DOHH2 (cell line): ENCODE data around the gene CDK6.

Experiments
- H3F3A ChIP-seq: fragments of 200-600 bp; sonication (generic), shearing (Covaris generic); 2 replicates; pipeline ENCODE4 v1.6.0; 2016; ENCODE audit warnings: antibody characterized with exemption, mild to moderate bottlenecking; ENCODE audit not compliant: control insufficient read depth, insufficient read depth
- H3K27ac ChIP-seq: fragments of 200-600 bp; sonication (generic); 2 replicates; pipeline ENCODE4 v1.5.1; 2014; ENCODE audit warnings: low read depth, mild to moderate bottlenecking, low read length, moderate library complexity
- H3K27me3 ChIP-seq: fragments of 200-600 bp; sonication (generic); 2 replicates; pipeline ENCODE4 v1.6.1; 2014; ENCODE audit warnings: mild to moderate bottlenecking, low read length, mixed read lengths; ENCODE audit not compliant: control insufficient read depth
- H3K36me3 ChIP-seq: fragments of 200-600 bp; sonication (generic); 2 replicates; pipeline ENCODE4 v1.6.1; 2014; ENCODE audit warnings: mild to moderate bottlenecking, low read length, moderate library complexity, mixed read lengths; ENCODE audit not compliant: control insufficient read depth
- H3K4me1 ChIP-seq: fragments of 200-600 bp; sonication (generic); 2 replicates; pipeline ENCODE4 v1.6.1; 2014; ENCODE audit warnings: mild to moderate bottlenecking, low read length, mixed read lengths; ENCODE audit not compliant: control insufficient read depth
- H3K4me2 ChIP-seq: fragments of 200-600 bp; sonication (generic); 2 replicates; pipeline ENCODE4 v1.6.0; 2014; ENCODE audit warnings: mild to moderate bottlenecking, low read length, moderate library complexity
- H3K4me3 ChIP-seq: fragments of 200-600 bp; sonication (generic); 2 replicates; pipeline ENCODE4 v1.5.1; 2014; ENCODE audit warnings: mild to moderate bottlenecking, low read length, mixed read lengths
- H3K79me2 ChIP-seq: fragments of 200-600 bp; sonication (generic); 2 replicates; pipeline ENCODE4 v1.6.1; 2014; ENCODE audit warnings: mild to moderate bottlenecking, low read length, mixed read lengths; ENCODE audit not compliant: control insufficient read depth
- H3K9me2 ChIP-seq: fragments of 200-600 bp; sonication (generic); replicated peaks from 2 replicates; pipeline ENCODE4 v1.6.1; 2014; ENCODE audit warnings: mild to moderate bottlenecking, low read length, mixed read lengths; ENCODE audit not compliant: control insufficient read depth
- H3K9me3 ChIP-seq: fragments of 200-600 bp; sonication (generic); 2 replicates; pipeline ENCODE4 v1.6.1; 2014; ENCODE audit warnings: antibody characterized with exemption, low read length, mixed read lengths; ENCODE audit not compliant: control insufficient read depth, insufficient read depth
- H4K20me1 ChIP-seq: fragments of 200-600 bp; sonication (generic); 2 replicates; pipeline ENCODE4 v1.6.0; 2014; ENCODE audit warnings: low read depth, mild to moderate bottlenecking, antibody characterized with exemption, low read length, moderate library complexity; ENCODE audit not compliant: control insufficient read depth, insufficient read depth
- EZH2phosphoT487 ChIP-seq: fragments of 200-600 bp; sonication (generic); IDR thresholded peaks from 2 replicates; pipeline ENCODE4 v1.6.1; 2017; ENCODE audit warnings: borderline replicate concordance, mild to moderate bottlenecking, antibody characterized with exemption, low read length, moderate library complexity, mixed read lengths
- TF ChIP-seq, protein P1 (sequence below): fragments of 200-600 bp; sonication (generic); IDR thresholded peaks from one replicate; pipeline ENCODE4 v1.5.1; 2014; ENCODE audit warnings: antibody characterized with exemption, mild to moderate bottlenecking, low read depth, low read length; ENCODE audit not compliant: poor library complexity, severe bottlenecking

Gene CDK6

DNA sequence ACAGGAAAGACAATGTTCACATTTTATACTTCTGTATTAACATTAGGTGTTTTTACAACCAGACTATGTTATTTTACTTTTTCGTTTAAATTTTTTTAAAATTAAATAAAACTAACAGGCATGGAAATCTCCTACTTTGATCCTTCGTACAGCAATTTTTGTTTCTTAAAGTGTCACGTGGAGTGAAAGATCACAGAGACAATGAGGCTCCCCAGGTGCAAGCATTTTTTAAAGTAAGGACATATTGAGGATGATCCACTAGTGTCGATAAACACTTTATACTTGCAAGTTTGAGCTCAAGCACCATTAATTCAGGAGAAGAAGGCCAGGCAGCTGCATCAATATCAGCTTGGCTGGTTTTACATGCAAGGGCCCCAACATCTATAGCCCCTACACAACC, 177.7 kb downstream of the CDK6 start:
- H3K9me3 ChIP-seq, result no peaks in the 10 kb centered on the region
- H3K79me2 ChIP-seq, result no peaks in the 10 kb centered on the region
- no peaks in the 10 kb centered on the region for H3F3A ChIP-seq

DNA sequence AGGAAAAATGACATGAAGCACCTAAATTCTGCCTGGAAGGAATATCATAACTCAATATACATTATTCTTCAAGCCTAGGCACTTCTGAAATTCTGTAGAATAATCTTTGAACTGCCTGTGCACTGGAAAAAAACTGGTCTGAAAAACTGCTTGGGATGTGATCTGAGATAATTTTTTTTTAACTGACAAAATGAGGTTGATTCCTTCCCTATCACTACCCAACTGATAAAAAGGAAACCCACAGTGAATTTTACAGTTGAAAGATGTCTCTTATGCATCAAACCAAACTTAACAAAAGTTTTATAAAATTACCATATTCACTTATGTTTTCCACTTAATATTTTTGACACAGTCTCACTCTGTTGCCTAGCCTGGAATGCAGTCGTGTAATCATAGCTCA, 179.0 kb downstream of the CDK6 start:
- Histone ChIP-seq H3K4me2 (no peak overlapping the region), H3K36me3 (peaks cover 38% of the 10 kb centered on the region)
- TF ChIP-seq, protein P1, sequence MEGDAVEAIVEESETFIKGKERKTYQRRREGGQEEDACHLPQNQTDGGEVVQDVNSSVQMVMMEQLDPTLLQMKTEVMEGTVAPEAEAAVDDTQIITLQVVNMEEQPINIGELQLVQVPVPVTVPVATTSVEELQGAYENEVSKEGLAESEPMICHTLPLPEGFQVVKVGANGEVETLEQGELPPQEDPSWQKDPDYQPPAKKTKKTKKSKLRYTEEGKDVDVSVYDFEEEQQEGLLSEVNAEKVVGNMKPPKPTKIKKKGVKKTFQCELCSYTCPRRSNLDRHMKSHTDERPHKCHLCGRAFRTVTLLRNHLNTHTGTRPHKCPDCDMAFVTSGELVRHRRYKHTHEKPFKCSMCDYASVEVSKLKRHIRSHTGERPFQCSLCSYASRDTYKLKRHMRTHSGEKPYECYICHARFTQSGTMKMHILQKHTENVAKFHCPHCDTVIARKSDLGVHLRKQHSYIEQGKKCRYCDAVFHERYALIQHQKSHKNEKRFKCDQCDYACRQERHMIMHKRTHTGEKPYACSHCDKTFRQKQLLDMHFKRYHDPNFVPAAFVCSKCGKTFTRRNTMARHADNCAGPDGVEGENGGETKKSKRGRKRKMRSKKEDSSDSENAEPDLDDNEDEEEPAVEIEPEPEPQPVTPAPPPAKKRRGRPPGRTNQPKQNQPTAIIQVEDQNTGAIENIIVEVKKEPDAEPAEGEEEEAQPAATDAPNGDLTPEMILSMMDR, result no peak
- no peak for TF ChIP-seq EZH2phosphoT487

More for the DNA sequence above, 177.7 kb downstream of the CDK6 start:
- no peaks in the 10 kb centered on the region for H4K20me1 ChIP-seq
- H3K27ac ChIP-seq, result no peak overlapping the region
- peaks cover 2% of the 10 kb centered on the region; the same call in 1 of the 2 replicates for H3K9me2 ChIP-seq
- peaks cover 38% of the 10 kb centered on the region for H3K36me3 ChIP-seq
- H3K4me3 ChIP-seq, result no peak overlapping the region
- no peak for TF ChIP-seq EZH2phosphoT487
- TF ChIP-seq, protein P1, result no peak
- peak overlapping the region; percentile 22 for H3K4me2 ChIP-seq
- H3K27me3 ChIP-seq, result no peaks in the 10 kb centered on the region
- H3K4me1 ChIP-seq, result peaks cover 16% of the 10 kb centered on the region

DNA sequence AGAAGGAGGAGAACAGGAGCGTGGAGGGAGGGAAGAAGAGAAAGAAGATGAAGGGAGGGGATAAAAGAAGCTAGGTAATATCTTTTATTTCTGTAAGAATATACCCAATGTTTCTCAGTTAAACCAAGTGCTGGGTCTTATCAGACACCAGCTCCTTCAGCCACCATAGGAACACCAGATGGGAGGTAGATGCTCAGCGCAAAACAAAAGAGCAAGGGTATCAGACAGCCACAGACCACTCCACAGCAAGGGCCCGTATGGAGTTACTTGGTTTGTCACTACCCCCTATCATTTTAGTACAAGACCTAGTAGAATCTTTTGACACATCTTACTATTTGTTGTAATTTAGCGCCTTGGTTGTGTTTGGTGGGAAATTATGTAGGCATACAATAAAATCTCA, 180.3 kb downstream of the CDK6 start:
- TF ChIP-seq, protein P1, result no peak
- no peak for TF ChIP-seq EZH2phosphoT487
- Histone ChIP-seq H3K4me3 (no peak overlapping the region), H3K27me3 (no peaks in the 10 kb centered on the region), H3K9me2 (peaks cover 2% of the 10 kb centered on the region; the same call in 1 of the 2 replicates), H3K79me2 (no peaks in the 10 kb centered on the region), H3K4me2 (no peak overlapping the region), H3K27ac (no peak overlapping the region), H3K9me3 (no peaks in the 10 kb centered on the region), H3K36me3 (peaks cover 34% of the 10 kb centered on the region), H3F3A (no peaks in the 10 kb centered on the region), H3K4me1 (peaks cover 16% of the 10 kb centered on the region), H4K20me1 (no peaks in the 10 kb centered on the region)

More for the DNA sequence above, 179.0 kb downstream of the CDK6 start:
- peaks cover 2% of the 10 kb centered on the region; the same call in 1 of the 2 replicates for H3K9me2 ChIP-seq
- peaks cover 16% of the 10 kb centered on the region for H3K4me1 ChIP-seq
- H3K79me2 ChIP-seq, result no peaks in the 10 kb centered on the region
- no peaks in the 10 kb centered on the region for H3K27me3 ChIP-seq
- H3K27ac ChIP-seq, result no peak overlapping the region
- H3F3A ChIP-seq, result no peaks in the 10 kb centered on the region
- no peaks in the 10 kb centered on the region for H4K20me1 ChIP-seq
- no peaks in the 10 kb centered on the region for H3K9me3 ChIP-seq
- H3K4me3 ChIP-seq, result no peak overlapping the region
